Stimulated activated CD4-positive, alpha-beta T cell treated with anti-CD3 and anti-CD28 coated beads, Interleukin-2, amount 100 ng/mL, for 48 hours (primary cell): ENCODE measurements around the gene CEACAM7.
A peak's percentile ranks its signal among the peaks of the same experiment; 100 is the strongest.
"Not testable (repeated sequence)": the region's sequence is repeated elsewhere in the genome, so short reads cannot be mapped to it uniquely, and the experiment has no call there.

Experiments
- DNase-seq, 2 donors: peaks; one replicate each; pipeline ENCODE4 v3.0.0-alpha.2; 2020

CEACAM7 gene

DNA sequence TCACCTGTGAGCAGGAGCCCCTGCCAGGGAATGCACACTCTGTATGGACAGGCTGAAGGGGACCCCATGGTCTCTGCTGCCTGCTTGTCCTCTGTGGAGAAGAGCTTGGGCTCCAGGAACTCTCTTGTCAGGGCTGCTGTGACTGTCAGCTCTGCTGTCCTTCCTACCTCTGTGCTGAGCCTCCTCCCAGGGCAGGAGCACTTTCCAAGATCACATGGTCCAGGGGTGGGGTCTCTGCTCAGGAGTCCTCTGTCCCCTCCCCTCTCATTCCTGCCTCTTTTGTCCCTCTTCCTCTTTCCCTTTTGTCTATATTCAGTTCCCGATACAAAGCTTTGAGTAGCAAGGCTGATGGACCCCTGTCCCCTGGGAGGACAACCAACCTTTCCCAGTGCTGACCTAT, at the start of gene CEACAM7:
CEACAM7 (minus strand) TSS at position 173 of the 400 bp plus-strand sequence; CDS start at position 68, 105 bp downstream.
- no peak for DNase-seq

DNA sequence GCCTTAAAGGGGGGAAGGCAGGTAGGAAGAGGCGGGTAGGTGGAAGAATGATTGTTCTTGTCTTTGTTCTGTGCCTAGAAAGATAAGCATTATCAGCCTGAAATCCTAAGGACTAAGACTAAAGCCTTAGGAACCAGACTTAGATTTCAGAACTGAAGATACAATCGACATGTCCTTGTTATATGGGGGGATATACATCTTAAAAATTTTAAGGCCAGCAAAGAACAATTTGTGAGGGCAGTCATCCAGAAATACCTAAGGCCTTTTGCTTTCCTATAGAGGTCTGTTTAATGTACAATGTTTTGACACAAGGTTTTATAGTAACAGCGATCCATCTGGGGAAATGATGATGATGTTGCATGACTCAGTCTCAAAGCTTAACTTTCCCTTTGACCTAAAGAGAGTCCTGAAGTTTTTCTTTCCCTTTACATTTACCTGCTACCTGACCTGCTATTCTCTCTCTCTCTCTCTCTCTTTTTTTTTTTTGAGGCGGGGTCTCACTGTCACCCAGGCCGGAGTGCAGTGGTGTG, 47.1 kb upstream of the CEACAM7 start:
- no peak for DNase-seq

DNA sequence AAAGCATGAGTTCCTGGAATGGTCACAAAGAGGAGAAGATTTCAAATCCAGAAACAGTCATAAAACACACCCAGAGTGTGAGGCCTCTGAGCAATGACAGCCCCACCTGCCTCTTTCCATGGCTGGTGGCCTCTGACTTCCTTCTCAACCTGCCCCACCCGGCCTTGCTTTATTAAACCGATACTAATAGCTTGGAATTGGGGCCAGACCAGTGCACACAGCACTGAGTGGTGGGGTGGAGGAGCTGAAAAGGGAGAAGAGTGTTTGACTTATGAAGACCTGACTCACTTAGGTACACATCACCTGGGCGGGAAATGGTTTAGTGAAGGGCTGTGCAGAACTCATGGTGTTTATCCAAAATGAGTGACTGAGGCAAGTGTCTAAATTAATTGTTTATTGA, 46.5 kb upstream of the CEACAM7 start:
- DNase-seq, result no peak

DNA sequence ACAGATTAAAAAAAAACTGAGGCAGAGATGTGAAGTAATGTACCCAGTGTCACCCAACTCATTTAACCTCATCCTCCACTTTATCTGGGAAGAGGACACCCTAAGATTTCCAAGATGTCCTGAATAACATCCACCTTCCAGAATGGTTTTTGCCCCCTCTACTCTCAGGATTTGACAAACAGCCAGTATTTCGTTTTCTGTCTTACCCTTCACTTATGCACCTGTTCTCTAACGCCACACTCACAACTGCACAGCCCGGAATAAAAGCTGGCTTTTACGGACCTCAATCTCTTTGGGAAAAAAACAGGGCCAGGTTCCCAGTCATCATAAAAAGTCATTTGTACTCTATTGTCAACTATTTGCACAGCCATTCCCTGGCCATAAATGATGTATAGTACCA, 46.1 kb upstream of the CEACAM7 start:
- DNase-seq, result no peak

DNA sequence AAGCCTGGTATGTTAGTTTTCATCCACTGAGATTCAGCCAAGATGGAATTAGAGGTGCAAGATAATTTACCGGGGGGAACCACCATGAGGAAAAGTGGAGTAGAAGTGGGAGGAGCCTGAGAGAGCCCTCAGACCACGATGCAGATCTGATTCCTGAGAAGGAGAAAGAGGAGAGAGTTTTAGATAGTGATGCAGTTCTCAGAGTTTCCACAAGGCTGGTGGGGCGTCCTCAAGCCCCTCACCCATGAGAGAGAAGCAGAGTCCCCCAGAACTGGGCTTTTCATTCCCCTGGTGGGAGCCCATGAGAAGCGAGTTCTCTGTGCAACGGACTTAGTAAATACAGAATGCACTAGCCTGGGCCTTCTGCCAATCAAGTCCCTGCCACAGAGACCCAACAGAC, 38.4 kb upstream of the CEACAM7 start:
- DNase-seq, result no peak

DNA sequence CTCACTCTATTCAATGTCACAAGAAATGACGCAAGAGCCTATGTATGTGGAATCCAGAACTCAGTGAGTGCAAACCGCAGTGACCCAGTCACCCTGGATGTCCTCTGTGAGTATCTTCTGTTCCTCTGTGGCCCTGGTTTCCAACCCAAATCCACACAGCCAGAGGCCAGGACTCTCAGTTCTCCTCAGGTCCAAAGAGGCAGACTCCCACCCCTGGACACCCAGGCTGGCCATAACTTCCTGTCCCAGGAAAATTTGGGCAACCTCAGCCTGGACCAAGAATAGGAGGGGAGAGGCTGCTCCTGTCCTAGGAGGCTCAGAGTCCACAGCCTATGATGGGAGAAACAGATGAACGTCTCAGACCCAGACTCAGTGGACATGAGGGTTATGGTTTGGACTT, 32.0 kb upstream of the CEACAM7 start:
- no peak for DNase-seq

DNA sequence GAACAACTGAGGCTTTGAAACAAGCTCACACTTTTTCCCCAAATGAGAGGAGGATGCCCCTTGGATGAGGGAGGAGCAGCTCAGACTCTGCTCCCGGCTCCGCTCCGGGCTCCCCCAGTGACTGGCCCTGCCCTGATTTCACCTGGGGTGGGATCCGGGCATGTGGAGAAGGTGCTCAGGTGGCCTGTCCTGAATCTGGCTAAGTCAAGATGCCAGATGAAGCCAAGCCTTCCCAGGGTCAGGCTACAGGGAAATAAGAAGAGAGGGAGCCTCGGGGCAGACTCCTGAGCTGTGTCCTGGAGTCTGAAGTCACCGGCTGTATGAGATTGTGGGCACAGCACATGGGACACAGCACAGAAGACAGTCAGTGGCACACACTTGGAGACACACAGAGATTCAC, 30.7 kb upstream of the CEACAM7 start:
- DNase-seq, result no peak

DNA sequence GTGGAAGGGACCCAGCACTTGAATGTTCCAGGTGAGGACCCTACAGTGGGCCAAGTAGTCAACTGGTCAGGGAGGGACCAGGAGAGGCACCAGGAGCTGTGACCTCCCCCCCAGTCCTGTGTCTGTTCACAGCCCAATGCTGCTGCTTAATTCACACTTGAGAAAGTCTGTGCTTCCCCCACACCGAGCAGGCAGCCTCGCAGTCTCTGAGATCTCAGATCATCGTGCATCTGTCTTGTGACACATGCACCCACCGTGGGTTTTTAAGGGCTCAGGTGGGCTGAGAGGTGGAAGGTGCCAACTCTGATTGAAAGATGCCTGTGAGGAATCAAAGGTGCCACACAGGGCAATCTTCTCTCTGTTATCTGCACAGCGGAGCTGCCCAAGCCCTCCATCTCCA, 26.5 kb upstream of the CEACAM7 start:
- no peak for DNase-seq

DNA sequence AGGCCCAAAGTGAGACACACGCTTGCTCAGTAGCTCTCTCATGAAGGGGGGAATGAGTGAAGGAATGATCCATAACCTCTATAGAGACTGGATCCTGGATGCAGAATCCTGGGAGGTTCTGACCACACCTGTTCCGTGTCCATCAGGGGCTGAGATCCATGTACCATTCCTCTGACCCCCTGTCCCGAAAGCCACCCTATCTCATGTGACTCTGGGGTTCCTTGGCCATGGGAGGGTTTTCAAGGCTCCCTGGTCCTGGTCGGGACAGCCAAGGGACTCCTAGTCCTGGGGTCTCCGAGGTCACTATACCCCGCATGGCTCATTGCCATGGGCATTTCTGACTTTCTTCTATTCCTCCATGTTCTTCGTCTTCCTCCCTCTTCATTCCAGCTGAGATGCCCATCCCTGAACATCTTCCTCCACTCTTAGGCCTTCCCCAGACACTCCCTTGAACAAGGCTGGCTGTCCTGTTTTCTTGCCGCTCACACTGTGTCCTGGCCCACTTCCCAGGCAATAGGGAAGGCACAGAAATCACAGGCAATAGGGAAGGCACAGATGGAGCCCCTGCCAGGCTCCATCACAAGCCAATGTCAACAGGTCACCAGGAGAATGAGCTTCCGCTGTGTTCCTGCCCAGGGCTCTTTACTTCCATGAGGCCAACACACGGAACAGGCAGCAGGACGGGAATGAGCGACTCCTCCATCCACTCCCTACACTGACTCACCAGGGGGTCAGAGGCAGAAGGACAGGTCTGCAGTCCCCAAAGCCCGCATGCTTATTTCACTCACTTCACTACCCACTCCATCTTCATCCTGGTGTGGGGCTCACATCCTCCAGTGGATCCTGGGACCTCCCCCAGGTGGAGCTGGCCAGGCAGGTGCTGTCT, 23.5 kb upstream of the CEACAM7 start:
- DNase-seq, result no peak

DNA sequence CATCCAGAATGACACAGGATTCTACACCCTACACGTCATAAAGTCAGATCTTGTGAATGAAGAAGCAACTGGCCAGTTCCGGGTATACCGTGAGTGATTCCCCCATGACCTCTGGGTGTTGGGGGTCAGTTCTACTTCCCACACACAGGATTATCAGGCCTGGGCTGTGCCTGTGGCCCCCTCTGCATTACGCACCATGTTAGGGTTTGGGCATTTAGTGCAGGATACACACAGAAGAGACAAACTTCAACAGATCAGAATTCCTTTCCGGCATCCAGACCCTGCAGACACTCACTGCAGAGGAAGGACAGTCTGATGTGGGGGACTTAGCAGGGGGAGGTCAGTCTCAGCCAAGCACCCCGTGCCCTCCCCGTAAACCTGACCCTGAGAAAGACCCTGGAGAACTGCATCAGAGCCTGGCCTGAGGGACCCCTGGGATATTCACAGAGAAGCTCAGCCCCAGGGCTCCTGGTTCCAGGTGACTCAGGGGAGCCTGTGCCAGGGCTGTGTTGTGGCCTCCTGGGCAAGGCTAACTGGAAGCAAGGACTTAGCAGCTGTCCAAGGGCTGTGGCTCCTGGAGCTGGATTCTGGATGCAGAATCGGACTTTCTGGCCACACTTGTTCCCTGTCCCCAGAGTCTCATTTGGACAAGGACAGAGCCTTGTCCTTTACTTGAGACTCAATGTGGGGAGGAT, 22.0 kb upstream of the CEACAM7 start:
- no peak for DNase-seq

DNA sequence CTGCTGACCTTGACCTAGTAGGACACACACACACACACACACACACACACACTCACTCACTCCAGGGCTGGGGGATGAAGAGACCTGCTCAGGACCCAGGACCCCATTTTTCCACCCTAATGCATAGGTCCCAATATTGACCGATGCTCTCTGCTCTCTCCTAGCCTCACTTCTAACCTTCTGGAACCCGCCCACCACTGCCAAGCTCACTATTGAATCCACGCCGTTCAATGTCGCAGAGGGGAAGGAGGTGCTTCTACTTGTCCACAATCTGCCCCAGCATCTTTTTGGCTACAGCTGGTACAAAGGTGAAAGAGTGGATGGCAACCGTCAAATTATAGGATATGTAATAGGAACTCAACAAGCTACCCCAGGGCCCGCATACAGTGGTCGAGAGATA, 21.4 kb upstream of the CEACAM7 start:
- not testable (repeated sequence) for DNase-seq

DNA sequence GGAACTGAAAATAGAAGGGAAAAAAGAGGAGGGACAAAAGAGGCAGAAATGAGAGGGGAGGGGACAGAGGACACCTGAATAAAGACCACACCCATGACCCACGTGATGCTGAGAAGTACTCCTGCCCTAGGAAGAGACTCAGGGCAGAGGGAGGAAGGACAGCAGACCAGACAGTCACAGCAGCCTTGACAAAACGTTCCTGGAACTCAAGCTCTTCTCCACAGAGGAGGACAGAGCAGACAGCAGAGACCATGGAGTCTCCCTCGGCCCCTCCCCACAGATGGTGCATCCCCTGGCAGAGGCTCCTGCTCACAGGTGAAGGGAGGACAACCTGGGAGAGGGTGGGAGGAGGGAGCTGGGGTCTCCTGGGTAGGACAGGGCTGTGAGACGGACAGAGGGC, 20.4 kb upstream of the CEACAM7 start, which contains the start of gene CEACAM5:
CEACAM5 (plus strand) TSS at position 146 of the 400 bp plus-strand sequence; CDS start at position 252, 106 bp downstream.
- DNase-seq, result no peak

DNA sequence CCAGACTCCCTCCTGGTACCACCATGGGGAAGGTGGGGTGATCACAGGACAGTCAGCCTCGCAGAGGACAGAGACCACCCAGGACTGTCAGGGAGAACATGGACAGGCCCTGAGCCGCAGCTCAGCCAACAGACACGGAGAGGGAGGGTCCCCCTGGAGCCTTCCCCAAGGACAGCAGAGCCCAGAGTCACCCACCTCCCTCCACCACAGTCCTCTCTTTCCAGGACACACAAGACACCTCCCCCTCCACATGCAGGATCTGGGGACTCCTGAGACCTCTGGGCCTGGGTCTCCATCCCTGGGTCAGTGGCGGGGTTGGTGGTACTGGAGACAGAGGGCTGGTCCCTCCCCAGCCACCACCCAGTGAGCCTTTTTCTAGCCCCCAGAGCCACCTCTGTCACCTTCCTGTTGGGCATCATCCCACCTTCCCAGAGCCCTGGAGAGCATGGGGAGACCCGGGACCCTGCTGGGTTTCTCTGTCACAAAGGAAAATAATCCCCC, 19.9 kb upstream of the CEACAM7 start:
- no peak for DNase-seq

DNA sequence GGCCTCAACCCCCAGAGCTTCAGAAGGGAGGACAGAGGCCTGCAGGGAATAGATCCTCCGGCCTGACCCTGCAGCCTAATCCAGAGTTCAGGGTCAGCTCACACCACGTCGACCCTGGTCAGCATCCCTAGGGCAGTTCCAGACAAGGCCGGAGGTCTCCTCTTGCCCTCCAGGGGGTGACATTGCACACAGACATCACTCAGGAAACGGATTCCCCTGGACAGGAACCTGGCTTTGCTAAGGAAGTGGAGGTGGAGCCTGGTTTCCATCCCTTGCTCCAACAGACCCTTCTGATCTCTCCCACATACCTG, 19.4 kb upstream of the CEACAM7 start:
- DNase-seq, result no peak

DNA sequence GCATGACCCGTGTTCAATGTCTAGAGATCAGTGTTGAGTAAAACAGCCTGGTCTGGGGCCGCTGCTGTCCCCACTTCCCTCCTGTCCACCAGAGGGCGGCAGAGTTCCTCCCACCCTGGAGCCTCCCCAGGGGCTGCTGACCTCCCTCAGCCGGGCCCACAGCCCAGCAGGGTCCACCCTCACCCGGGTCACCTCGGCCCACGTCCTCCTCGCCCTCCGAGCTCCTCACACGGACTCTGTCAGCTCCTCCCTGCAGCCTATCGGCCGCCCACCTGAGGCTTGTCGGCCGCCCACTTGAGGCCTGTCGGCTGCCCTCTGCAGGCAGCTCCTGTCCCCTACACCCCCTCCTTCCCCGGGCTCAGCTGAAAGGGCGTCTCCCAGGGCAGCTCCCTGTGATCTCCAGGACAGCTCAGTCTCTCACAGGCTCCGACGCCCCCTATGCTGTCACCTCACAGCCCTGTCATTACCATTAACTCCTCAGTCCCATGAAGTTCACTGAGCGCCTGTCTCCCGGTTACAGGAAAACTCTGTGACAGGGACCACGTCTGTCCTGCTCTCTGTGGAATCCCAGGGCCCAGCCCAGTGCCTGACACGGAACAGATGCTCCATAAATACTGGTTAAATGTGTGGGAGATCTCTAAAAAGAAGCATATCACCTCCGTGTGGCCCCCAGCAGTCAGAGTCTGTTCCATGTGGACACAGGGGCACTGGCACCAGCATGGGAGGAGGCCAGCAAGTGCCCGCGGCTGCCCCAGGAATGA, 18.9 kb upstream of the CEACAM7 start:
- DNase-seq, result peak; percentile 69 to 70

DNA sequence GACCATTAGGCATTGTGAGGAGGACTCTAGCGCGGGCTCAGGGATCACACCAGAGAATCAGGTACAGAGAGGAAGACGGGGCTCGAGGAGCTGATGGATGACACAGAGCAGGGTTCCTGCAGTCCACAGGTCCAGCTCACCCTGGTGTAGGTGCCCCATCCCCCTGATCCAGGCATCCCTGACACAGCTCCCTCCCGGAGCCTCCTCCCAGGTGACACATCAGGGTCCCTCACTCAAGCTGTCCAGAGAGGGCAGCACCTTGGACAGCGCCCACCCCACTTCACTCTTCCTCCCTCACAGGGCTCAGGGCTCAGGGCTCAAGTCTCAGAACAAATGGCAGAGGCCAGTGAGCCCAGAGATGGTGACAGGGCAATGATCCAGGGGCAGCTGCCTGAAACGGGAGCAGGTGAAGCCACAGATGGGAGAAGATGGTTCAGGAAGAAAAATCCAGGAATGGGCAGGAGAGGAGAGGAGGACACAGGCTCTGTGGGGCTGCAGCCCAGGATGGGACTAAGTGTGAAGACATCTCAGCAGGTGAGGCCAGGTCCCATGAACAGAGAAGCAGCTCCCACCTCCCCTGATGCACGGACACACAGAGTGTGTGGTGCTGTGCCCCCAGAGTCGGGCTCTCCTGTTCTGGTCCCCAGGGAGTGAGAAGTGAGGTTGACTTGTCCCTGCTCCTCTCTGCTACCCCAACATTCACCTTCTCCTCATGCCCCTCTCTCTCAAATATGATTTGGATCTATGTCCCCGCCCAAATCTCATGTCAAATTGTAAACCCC, 17.5 kb upstream of the CEACAM7 start:
- peak; percentile 23 to 25 for DNase-seq

DNA sequence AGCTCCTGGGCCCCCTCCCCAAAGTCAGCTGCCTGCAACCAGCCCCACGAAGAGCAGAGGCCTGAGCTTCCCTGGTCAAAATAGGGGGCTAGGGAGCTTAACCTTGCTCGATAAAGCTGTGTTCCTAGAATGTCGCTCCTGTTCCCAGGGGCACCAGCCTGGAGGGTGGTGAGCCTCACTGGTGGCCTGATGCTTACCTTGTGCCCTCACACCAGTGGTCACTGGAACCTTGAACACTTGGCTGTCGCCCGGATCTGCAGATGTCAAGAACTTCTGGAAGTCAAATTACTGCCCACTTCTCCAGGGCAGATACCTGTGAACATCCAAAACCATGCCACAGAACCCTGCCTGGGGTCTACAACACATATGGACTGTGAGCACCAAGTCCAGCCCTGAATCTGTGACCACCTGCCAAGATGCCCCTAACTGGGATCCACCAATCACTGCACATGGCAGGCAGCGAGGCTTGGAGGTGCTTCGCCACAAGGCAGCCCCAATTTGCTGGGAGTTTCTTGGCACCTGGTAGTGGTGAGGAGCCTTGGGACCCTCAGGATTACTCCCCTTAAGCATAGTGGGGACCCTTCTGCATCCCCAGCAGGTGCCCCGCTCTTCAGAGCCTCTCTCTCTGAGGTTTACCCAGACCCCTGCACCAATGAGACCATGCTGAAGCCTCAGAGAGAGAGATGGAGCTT, 15.7 kb upstream of the CEACAM7 start:
- DNase-seq, result no peak

DNA sequence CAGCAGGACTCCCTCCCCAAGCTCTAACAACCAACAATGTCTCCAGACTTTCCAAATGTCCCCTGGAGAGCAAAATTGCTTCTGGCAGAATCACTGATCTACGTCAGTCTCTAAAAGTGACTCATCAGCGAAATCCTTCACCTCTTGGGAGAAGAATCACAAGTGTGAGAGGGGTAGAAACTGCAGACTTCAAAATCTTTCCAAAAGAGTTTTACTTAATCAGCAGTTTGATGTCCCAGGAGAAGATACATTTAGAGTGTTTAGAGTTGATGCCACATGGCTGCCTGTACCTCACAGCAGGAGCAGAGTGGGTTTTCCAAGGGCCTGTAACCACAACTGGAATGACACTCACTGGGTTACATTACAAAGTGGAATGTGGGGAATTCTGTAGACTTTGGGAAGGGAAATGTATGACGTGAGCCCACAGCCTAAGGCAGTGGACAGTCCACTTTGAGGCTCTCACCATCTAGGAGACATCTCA, 14.1 kb upstream of the CEACAM7 start:
- no peak for DNase-seq

DNA sequence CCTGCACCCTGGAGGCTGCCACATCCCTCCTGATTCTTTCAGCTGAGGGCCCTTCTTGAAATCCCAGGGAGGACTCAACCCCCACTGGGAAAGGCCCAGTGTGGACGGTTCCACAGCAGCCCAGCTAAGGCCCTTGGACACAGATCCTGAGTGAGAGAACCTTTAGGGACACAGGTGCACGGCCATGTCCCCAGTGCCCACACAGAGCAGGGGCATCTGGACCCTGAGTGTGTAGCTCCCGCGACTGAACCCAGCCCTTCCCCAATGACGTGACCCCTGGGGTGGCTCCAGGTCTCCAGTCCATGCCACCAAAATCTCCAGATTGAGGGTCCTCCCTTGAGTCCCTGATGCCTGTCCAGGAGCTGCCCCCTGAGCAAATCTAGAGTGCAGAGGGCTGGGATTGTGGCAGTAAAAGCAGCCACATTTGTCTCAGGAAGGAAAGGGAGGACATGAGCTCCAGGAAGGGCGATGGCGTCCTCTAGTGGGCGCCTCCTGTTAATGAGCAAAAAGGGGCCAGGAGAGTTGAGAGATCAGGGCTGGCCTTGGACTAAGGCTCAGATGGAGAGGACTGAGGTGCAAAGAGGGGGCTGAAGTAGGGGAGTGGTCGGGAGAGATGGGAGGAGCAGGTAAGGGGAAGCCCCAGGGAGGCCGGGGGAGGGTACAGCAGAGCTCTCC, 13.5 kb upstream of the CEACAM7 start:
- DNase-seq, result no peak

DNA sequence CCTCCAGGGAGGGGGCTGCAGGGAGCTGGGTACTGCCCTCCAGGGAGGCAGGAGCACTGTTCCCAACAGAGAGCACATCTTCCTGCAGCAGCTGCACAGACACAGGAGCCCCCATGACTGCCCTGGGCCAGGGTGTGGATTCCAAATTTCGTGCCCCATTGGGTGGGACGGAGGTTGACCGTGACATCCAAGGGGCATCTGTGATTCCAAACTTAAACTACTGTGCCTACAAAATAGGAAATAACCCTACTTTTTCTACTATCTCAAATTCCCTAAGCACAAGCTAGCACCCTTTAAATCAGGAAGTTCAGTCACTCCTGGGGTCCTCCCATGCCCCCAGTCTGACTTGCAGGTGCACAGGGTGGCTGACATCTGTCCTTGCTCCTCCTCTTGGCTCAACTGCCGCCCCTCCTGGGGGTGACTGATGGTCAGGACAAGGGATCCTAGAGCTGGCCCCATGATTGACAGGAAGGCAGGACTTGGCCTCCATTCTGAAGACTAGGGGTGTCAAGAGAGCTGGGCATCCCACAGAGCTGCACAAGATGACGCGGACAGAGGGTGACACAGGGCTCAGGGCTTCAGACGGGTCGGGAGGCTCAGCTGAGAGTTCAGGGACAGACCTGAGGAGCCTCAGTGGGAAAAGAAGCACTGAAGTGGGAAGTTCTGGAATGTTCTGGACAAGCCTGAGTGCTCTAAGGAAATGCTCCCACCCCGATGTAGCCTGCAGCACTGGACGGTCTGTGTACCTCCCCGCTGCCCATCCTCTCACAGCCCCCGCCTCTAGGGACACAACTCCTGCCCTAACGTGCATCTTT, 12.5 kb upstream of the CEACAM7 start:
- DNase-seq, result no peak
